NCI-H2029 (cell line): Measurements from ENCODE around the gene UACA.
A peak's percentile ranks its signal among the peaks of the same experiment; 100 is the strongest.
"Not testable (repeated sequence)": the region's sequence is repeated elsewhere in the genome, so short reads cannot be mapped to it uniquely, and the experiment has no call there.

Experiments used
- DNase-seq: peaks from one replicate; lab custom pipeline; 2025; lab: John Stamatoyannopoulos, UW

The UACA gene, protein sequence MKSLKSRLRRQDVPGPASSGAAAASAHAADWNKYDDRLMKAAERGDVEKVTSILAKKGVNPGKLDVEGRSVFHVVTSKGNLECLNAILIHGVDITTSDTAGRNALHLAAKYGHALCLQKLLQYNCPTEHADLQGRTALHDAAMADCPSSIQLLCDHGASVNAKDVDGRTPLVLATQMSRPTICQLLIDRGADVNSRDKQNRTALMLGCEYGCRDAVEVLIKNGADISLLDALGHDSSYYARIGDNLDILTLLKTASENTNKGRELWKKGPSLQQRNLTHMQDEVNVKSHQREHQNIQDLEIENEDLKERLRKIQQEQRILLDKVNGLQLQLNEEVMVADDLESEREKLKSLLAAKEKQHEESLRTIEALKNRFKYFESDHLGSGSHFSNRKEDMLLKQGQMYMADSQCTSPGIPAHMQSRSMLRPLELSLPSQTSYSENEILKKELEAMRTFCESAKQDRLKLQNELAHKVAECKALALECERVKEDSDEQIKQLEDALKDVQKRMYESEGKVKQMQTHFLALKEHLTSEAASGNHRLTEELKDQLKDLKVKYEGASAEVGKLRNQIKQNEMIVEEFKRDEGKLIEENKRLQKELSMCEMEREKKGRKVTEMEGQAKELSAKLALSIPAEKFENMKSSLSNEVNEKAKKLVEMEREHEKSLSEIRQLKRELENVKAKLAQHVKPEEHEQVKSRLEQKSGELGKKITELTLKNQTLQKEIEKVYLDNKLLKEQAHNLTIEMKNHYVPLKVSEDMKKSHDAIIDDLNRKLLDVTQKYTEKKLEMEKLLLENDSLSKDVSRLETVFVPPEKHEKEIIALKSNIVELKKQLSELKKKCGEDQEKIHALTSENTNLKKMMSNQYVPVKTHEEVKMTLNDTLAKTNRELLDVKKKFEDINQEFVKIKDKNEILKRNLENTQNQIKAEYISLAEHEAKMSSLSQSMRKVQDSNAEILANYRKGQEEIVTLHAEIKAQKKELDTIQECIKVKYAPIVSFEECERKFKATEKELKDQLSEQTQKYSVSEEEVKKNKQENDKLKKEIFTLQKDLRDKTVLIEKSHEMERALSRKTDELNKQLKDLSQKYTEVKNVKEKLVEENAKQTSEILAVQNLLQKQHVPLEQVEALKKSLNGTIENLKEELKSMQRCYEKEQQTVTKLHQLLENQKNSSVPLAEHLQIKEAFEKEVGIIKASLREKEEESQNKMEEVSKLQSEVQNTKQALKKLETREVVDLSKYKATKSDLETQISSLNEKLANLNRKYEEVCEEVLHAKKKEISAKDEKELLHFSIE (N-terminal part only)

GRCh38 chr15:70763120-70763949, at the start of gene UACA:
Gene UACA (minus strand): TSS chr15:70763558. CDS start chr15:70763407, 151 bp downstream.
- peak; percentile 54 for DNase-seq

- DNase-seq = no peak
Observed at GRCh38 chr15:70812827-70813364, 49.5 kb upstream of the UACA start.

GRCh38 chr15:70810916-70811578, 47.7 kb upstream of the UACA start:
- no peak for DNase-seq

DNA sequence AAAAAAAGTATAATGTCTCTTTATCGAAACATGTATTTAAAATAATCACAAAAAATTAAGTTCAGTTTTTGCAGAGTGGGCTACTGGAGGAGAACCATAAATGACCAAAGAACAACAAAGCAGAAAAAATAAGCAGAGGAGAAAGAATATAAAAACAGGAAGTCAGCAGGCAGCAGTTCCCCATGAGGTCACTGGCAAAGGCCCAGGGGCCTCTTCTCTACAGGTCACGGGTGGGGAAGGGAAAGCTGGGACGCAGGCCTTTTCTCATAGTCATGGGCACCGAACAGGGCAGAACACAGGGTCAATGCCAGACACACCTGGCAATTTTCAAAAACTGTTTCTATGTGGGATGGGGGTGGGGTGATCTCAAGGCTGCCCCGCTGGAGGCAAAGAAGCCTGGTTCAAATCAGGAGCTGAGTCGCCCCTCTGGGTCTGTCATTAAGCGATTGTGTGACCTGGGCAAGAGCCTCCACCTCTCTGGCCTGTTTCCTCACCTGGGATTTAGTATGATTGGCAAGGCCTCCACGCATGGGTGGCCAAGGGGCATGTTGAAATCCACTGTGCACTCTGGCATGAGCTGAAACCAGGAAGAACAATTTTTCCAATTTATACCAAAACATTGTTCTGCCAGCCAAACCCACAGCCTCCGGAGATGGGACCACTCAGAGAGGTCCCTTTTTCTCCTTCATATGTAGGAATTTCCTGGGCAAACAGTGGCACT, 43.8 kb upstream of the UACA start:
- DNase-seq = no peak

DNA sequence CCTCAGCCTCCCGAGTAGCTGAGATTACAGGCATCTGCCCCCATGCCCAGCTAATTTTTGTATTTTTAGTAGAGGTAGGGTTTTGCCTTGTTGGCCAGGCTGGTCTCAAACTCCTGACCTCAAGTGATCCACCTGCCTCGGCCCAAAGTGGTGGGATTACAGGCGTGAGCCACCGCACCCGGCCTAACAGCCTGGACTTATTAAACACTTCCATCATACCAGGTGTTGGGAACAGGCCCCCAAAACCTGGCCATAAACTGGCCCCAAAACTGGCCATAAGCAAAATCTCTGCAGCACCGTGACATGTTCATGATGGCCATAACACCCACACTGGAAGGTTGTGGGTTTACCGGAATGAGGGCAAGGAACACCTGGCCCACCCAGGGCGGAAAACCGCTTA, 41.0 kb upstream of the UACA start:
- DNase-seq = not testable (repeated sequence)

DNA sequence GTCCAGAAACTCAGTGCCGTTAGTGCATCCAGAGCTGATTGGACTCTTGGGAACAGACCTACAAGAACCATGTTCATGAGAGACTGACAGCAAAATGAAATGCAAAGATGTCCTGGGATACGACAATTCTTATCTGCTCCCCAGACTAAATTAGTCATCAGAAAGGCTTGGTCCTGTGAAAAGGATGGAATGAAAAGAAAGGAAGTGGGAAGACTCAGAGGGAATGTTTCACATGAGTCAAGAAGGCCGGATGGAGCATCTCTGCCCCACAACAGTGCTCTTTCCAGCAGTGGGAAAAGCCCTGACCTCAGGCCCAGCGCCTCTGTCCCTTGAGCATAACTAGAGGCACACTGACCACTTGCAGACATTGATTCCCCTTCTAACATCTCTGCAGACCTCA, 39.3 kb upstream of the UACA start:
- DNase-seq = no peak

GRCh38 chr15:70801109-70801508, 37.8 kb upstream of the UACA start:
- DNase-seq = no peak

GRCh38 chr15:70799667-70800450, 36.5 kb upstream of the UACA start:
- DNase-seq = no peak

DNA sequence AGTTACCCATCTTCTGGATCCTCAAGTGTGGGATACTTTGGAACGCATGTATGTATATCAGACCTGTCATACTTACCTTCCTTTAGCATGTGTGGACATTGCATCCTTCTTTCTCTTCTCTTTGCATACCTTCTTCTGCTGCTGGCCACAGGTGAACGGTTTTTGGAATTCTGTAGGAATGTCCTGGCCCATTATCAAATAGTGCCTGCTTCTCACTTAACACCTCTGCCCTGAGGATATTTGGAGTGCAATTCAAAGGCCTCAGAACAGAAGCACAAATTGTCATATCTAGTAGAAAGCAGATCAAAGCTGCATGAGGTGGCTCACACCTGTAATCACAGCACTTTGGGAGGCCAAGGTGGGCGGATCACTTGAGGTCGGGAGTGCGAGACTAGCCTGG, 34.1 kb upstream of the UACA start:
- no peak for DNase-seq

GRCh38 chr15:70796516-70797310, 33.4 kb upstream of the UACA start:
- DNase-seq = no peak

DNA sequence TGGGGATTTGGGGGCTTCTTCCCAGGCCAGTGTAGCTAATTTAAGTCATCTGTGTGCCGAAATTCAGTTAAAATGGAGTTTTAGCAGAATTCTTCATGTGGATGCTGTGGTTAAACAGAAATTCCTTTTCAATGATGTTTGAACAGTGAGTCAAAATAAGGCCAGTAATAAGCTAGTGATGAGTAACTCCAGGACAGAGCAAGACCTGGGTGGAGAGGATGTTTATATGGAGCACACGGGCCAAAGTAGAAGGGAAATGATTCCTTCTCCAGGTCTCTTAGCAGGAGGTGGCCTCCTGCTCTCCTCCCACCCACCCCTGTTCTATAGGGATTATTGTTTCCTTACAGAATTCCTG, 31.9 kb upstream of the UACA start:
- no peak for DNase-seq

GRCh38 chr15:70794596-70795310, 31.4 kb upstream of the UACA start:
- no peak for DNase-seq

DNA sequence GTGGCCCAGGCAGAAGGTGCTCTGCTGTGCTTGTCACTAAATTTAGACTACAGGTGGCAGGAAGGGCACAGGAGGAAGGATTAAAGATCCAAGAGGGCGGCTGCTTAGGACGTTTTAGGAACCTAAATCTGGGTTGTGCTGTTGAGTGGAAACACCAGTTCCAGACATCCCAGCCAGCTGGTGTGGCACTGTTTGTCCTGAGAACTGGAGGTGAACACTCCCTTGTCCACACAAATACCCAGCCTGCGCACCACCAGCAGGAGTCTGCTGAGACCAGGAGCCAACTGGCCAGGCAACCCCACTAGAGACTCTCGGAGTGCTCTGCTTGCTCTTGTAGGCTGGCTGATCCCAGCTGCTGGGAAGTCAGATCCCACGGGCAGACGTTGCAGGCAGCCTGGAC, 30.3 kb upstream of the UACA start:
- DNase-seq = no peak

- DNase-seq = no peak
Observed at GRCh38 chr15:70792171-70792573, 28.8 kb upstream of the UACA start.

- no peak for DNase-seq
Observed at GRCh38 chr15:70791259-70791658, 27.9 kb upstream of the UACA start.

DNA sequence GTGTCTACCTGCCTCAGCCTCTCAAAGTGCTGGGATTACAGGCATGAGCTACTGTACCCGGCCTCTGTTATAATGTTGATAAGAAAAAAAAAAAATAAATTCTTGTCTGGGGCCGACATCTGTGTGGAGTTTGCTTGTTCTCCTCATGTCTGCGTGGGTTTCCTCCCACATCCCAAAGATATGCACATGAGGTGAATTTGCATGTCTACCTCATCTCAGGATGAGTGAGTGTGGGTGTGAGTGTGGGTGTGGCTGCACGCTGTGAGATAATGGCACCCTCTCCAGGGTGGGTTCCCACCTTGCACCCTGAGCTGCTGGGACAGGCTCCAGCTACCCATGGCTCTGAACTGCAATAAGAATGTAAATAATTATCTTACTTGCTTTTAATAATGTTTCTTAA, 25.9 kb upstream of the UACA start:
- no peak for DNase-seq
